ENCODE measurements around the gene HS6ST1.

Gene HS6ST1

DNA sequence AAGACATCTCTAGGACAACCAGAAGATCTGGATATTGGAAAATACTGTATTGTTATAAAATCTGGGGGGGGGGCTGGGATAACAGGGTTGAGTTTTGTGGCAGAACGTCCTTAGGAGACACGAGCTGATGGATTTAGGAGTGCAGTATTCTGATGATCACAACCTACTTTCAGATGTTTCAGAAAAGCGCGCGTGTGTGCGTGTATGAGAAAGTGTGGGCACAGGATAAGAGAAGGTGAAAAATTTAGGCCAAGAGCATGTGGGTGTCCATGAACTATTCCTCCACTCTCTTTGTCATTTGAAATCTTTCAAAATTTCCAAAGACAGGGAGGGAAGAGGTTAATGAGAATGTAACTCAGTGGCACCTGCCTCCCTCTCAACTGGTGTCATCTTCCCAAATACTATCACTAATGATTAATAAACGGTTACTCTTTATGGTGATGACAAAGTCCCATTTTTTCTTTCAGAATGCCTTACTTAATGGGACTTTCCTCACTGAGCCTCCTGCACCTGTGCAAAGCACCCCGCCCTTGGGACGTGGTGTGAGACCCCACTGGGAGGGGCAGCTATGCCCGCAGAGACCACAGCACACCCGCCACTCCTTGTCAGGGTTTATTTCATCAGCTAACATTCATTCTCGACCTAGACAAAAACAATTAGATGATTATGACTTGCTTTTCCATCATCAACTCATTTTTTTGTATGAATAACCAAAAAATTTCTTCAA is 53.6 kb downstream of the HS6ST1 start:
- H3K4me3 ChIP-seq (replicated peaks; ENCODE audit: low read depth, low read length), result no peak overlapping the region
- TF ChIP-seq, protein P1, sequence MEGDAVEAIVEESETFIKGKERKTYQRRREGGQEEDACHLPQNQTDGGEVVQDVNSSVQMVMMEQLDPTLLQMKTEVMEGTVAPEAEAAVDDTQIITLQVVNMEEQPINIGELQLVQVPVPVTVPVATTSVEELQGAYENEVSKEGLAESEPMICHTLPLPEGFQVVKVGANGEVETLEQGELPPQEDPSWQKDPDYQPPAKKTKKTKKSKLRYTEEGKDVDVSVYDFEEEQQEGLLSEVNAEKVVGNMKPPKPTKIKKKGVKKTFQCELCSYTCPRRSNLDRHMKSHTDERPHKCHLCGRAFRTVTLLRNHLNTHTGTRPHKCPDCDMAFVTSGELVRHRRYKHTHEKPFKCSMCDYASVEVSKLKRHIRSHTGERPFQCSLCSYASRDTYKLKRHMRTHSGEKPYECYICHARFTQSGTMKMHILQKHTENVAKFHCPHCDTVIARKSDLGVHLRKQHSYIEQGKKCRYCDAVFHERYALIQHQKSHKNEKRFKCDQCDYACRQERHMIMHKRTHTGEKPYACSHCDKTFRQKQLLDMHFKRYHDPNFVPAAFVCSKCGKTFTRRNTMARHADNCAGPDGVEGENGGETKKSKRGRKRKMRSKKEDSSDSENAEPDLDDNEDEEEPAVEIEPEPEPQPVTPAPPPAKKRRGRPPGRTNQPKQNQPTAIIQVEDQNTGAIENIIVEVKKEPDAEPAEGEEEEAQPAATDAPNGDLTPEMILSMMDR (IDR thresholded peaks at IDR 0.05; ENCODE audit: low read length, missing control alignments), result no peak
- no peak for DNase-seq (ENCODE audit: low read depth)

DNA sequence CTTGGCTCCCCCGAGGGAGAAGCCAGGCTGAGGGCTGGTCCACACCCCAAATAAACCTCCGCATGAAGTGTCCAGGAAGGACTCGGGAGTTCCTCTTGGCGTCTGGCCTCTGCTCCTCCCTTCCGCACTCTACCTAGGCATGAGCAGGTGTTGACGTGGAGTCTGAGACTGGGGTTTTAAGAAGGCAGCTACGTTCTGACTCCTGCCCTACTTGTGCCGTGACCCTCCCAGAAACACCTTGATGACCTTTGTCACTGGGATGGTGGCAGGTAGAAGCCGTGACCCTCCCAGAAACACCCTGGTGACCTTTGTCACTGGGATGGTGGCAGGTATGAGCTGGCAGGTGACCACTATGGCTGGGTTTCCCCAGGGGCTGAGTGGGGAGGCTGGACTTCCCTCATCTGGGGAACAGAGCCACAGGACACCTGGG is 54.8 kb downstream of the HS6ST1 start:
- H3K4me3 ChIP-seq (replicated peaks; ENCODE audit: low read depth, low read length), result no peak overlapping the region
- DNase-seq (ENCODE audit: low read depth), result no peak
- TF ChIP-seq, protein P1 (IDR thresholded peaks at IDR 0.05; ENCODE audit: low read length, missing control alignments), result no peak

- H3K4me3 ChIP-seq (replicated peaks; ENCODE audit: low read depth, low read length), result no peak overlapping the region
- TF ChIP-seq, protein P1 (IDR thresholded peaks at IDR 0.05; ENCODE audit: low read length, missing control alignments), result no peak
- DNase-seq (ENCODE audit: low read depth), result no peak
These were observed 56.1 kb downstream of the HS6ST1 start for GRCh38 chr2:128262315-128263253.

DNA sequence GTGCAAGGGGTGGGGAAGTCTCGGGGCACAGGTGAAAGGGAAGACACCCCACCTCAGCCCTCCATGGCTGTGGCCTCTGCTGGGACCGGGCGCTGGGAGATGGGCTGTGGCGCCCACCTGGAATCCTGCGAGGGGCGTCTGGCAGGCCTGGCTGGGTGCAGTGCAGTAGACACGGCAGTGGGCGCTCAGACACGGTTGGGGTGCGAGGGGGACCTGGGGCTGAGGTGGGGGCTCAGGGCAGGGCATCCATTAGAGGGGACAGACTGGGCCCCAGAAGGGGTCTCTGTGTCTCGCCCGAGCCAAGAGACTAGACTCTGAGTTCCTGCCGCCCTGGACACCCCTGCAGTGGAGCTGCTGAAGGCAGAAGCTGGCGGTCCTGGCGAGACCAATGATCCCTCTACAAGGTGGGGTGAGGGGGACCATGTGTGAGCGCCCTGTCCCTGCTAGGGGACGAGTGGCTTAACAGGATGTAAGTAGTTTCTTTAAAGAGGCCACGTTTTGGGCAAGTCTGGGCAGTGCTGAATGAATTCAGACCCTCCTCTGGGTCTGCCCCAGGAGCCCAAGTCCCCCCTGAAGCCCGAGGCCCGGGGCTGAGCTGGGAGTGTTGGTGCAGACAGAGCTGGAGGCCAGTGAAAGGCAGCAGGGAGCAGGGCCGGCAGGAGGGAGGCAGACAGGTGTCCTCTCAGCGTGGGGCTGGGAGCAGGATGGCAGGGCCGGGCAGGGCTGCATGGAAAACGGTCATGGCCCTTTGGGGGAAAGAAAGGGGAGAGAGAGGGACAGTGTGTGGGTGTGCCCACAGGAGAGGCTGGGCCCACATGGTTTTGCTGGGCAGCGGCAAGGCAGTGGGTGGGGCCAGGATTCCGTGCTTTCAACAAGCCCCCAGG is 57.2 kb downstream of the HS6ST1 start:
- TF ChIP-seq, protein P1 (IDR thresholded peaks at IDR 0.05; ENCODE audit: low read length, missing control alignments), result no peak
- no peak overlapping the region for H3K4me3 ChIP-seq (replicated peaks; ENCODE audit: low read depth, low read length)
- DNase-seq (ENCODE audit: low read depth), result no peak

- peak; percentile 87 for DNase-seq (ENCODE audit: low read depth)
- TF ChIP-seq, protein P1 (IDR thresholded peaks at IDR 0.05; ENCODE audit: low read length, missing control alignments), result peak; percentile 36
- no peak overlapping the region for H3K4me3 ChIP-seq (replicated peaks; ENCODE audit: low read depth, low read length)
These were observed 58.2 kb downstream of the HS6ST1 start for GRCh38 chr2:128260239-128261138.

Data from fibroblast of pulmonary artery (primary cell).